Endothelial cell of umbilical vein (primary cell): ENCODE data around the gene CFI. TPM values are rescaled to one million over a fixed set of nuclear protein-coding genes. Genes with fewer than 3 reads are reported as not detected.
A peak's percentile ranks its signal among the peaks of the same experiment; 100 is the strongest.

ENCODE experiments used
- BruUV-seq: library from RNA; stranded (reverse); fragments of 400-500 nt; replicated peaks from 2 replicates; lab custom pipeline; 2021; lab: Mats Ljungman, UMichigan
- CTCF ChIA-PET: fragments of 300-600, 350-600 bp; sonication (Branson Sonifier 250); formaldehyde crosslinking; loops from one replicate; lab custom pipeline; 2021; ENCODE audit warnings: antibody characterized with exemption, inconsistent platforms; lab: Charles Lee
- POLR2A ChIA-PET: fragments of 300-600, 350-600 bp; sonication (Branson Sonifier 250); formaldehyde crosslinking; loops from one replicate; lab custom pipeline; 2021; ENCODE audit warnings: antibody characterized with exemption, inconsistent platforms; lab: Charles Lee
- DNase-seq: peaks from one replicate; pipeline ENCODE4 v3.0.0-alpha.2; 2011; ENCODE audit warnings: low read depth, low spot score
- FAIRE-seq: peaks from 2 replicates; lab custom pipeline; 2011; peaks lifted over from hg19 to GRCh38; lab: Jason Lieb, UNC
- H2AFZ ChIP-seq: 2 replicates; pipeline ENCODE4 v1.6.0; 2012; ENCODE audit warnings: low read depth, low read length, control low read depth, inconsistent platforms
- H3K27ac ChIP-seq: 2 replicates; pipeline ENCODE4 v1.5.1; 2011; ENCODE audit warnings: low read depth, mild to moderate bottlenecking, control low read depth, low read length, moderate library complexity; ENCODE audit not compliant: insufficient read depth
- H3K27me3 ChIP-seq, 2 experiments: 2 replicates each; pipeline versions ENCODE4 v1.6.0 to v1.6.1; 2011; ENCODE audit warnings: low read length in 2 of 2, mixed read lengths in 1 of 2; ENCODE audit not compliant: control insufficient read depth in 2 of 2, insufficient read depth in 2 of 2
- H3K36me3 ChIP-seq, 2 experiments: 2 replicates in 1 of 2; 3 replicates in 1 of 2; pipeline ENCODE4 v1.5.1; 2011; ENCODE audit warnings: low read length in 2 of 2, mild to moderate bottlenecking in 1 of 2, moderate library complexity in 1 of 2; ENCODE audit not compliant: control insufficient read depth in 2 of 2, insufficient read depth in 2 of 2; ENCODE audit errors: extremely low read depth in 1 of 2
- H3K4me1 ChIP-seq: 3 replicates; pipeline ENCODE4 v1.5.1; 2011; ENCODE audit warnings: mild to moderate bottlenecking, low read length; ENCODE audit not compliant: control insufficient read depth, insufficient read depth; ENCODE audit errors: extremely low read depth
- H3K4me2 ChIP-seq: 2 replicates; pipeline ENCODE4 v1.6.1; 2011; ENCODE audit warnings: low read length, control low read depth, mixed read lengths; ENCODE audit not compliant: insufficient read depth
- H3K4me3 ChIP-seq, 3 experiments: fragments of 200-600 bp in 1 of 3; sonication (generic), shearing (Covaris generic) in 1 of 3; replicated peaks in 1 of 3; 2 replicates each; pipeline ENCODE4 v1.5.1; 2011 to 2016; ENCODE audit warnings: control low read depth in 3 of 3, low read length in 3 of 3, mild to moderate bottlenecking in 2 of 3, inconsistent platforms in 1 of 3, low read depth in 1 of 3, moderate library complexity in 1 of 3; ENCODE audit not compliant: insufficient read depth in 1 of 3
- H3K79me2 ChIP-seq: 2 replicates; pipeline ENCODE4 v1.6.0; 2012; ENCODE audit warnings: low read length, inconsistent platforms; ENCODE audit not compliant: control insufficient read depth, insufficient read depth
- H3K9ac ChIP-seq: replicated peaks from 2 replicates; pipeline ENCODE3; 2011; ENCODE audit warnings: low read length, control low read depth; ENCODE audit not compliant: insufficient read depth; ENCODE audit errors: extremely low read depth
- H3K9me1 ChIP-seq: replicated peaks from 3 replicates; pipeline ENCODE4 v1.6.0; 2011; ENCODE audit warnings: mild to moderate bottlenecking, low read length; ENCODE audit not compliant: control insufficient read depth, insufficient read depth; ENCODE audit errors: extremely low read depth
- H3K9me3 ChIP-seq: replicated peaks from 2 replicates; pipeline ENCODE4 v1.5.1; 2012; ENCODE audit warnings: low read length, inconsistent platforms; ENCODE audit not compliant: control insufficient read depth, insufficient read depth
- H4K20me1 ChIP-seq: replicated peaks from 2 replicates; pipeline ENCODE3; 2011; ENCODE audit warnings: mild to moderate bottlenecking, low read length; ENCODE audit not compliant: control insufficient read depth, insufficient read depth; ENCODE audit errors: extremely low read depth
- FOS ChIP-seq: IDR thresholded peaks from 2 replicates; pipeline ENCODE4 v1.6.1; 2011; ENCODE audit warnings: mild to moderate bottlenecking, low read length, moderate library complexity, borderline replicate concordance; ENCODE audit not compliant: insufficient read depth
- JUN ChIP-seq: IDR thresholded peaks from 2 replicates; pipeline ENCODE4 v1.6.1; 2011; ENCODE audit warnings: borderline replicate concordance, low read depth; ENCODE audit not compliant: insufficient read length, insufficient read depth
- MYC ChIP-seq: IDR thresholded peaks from one replicate; pipeline ENCODE4 v1.6.1; 2011; ENCODE audit warnings: mild to moderate bottlenecking, low read depth, low read length
- POLR2A ChIP-seq: IDR thresholded peaks from 2 replicates; pipeline ENCODE4 v1.6.1; 2012; ENCODE audit warnings: low read depth, mild to moderate bottlenecking, control low read depth, low read length
- POLR2AphosphoS5 ChIP-seq: IDR thresholded peaks from 2 replicates; pipeline ENCODE4 v1.6.1; 2012; ENCODE audit warnings: low read depth, mild to moderate bottlenecking, control low read depth, low read length, moderate library complexity; ENCODE audit not compliant: insufficient read depth
- dilution Hi-C: fragments of 300-500 bp; cut with MboI; formaldehyde crosslinking; loops from one replicate; pipeline ENCODE4 v1.15.0; 2019; ENCODE audit warnings: low sequenced_read_pairs; ENCODE audit not compliant: extremely low pct_ligation_motif_present
- intact Hi-C: fragments of 100-400 bp; cut with micrococcal nuclease; formaldehyde crosslinking; loops from one replicate; pipeline ENCODE4 v1.10.0; 2022
- polyA plus RNA-seq, 4 experiments: library from polyadenylated mRNA; depleted of rRNA in 3 of 4; stranded (reverse) in 3 of 4; unstranded in 1 of 4; fragments of >200 nt; gene quantifications; 2 replicates each; pipeline versions ENCODE4 v1.2.1 to v1.2.3, GENCODE V29; 2011 to 2012; ENCODE audit warnings: missing spikeins in 1 of 4
- total RNA-seq: library from RNA; stranded (reverse); gene quantifications from 2 replicates; pipeline ENCODE4 v1.2.3, GENCODE V29; 2021
- TF ChIP-seq, protein P1 (sequence below): IDR thresholded peaks from 2 replicates; pipeline ENCODE4 v1.6.1; 2011; ENCODE audit not compliant: insufficient read depth, insufficient read length
- TF ChIP-seq, protein P2 (sequence below), 2 donors: IDR thresholded peaks; 1 replicate in 1 of 2; 2 replicates in 1 of 2; pipeline ENCODE4 v1.5.1; 2011; ENCODE audit warnings: low read length in 2 of 2, mild to moderate bottlenecking in 2 of 2, moderate library complexity in 2 of 2, control low read depth in 1 of 2, inconsistent platforms in 1 of 2, low read depth in 1 of 2; ENCODE audit not compliant: insufficient read depth in 1 of 2; ENCODE audit errors: extremely low read depth in 1 of 2

The CFI gene
- total and polyA plus RNA-seq, 2 donors (not counting 3 experiments of a cell fraction or from before 2014, with no cell fraction given): 10.0 to 21.4 TPM

DNA sequence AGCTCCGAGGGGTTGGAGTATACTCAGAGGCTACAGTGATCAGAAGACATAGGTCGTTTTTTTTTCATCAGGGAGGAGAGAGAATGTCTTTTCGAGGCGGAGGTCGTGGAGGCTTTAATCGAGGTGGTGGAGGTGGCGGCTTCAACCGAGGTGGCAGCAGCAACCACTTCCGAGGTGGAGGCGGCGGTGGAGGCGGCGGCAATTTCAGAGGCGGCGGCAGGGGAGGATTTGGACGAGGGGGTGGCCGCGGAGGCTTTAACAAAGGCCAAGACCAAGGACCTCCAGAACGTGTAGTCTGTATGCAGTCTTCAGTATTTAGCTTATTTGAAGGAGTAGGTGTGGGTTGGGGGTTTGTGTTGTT is 14.3 kb upstream of the CFI start:
- no TSS peak for BruUV-seq
- DNase-seq: no peak
- Histone ChIP-seq H3K4me2 (peak overlapping the region; percentile 87), H3K79me2 (peaks cover 28% of the 10 kb centered on the region), H3K9me3 (no peaks in the 10 kb centered on the region), H3K9ac (peak overlapping the region; percentile 68), H3K27ac (peak overlapping the region; percentile 67), H3K27me3 (no peaks in the 10 kb centered on the region), H3K36me3 (peaks cover 0 to 10% of the 10 kb centered on the region in 2 experiments), H3K9me1 (no peaks in the 10 kb centered on the region), H3K4me3 (peak overlapping the region; percentile 35 to 92 (median 70)), H2AFZ (peak overlapping the region; percentile 76), H3K4me1 (peaks cover 13% of the 10 kb centered on the region), H4K20me1 (no peaks in the 10 kb centered on the region)
- dilution Hi-C loops: no loop called here
- FAIRE-seq: no peak
- CTCF ChIA-PET: interaction anchor here (0.9 to 1.2 kb wide), 2 partner anchors 388 to 389 kb away, joined by 4 to 6 read pairs; no protein-coding TSS in a partner anchor
- no peak for TF ChIP-seq FOS
- no peak for TF ChIP-seq POLR2A
- TF ChIP-seq, protein P1, sequence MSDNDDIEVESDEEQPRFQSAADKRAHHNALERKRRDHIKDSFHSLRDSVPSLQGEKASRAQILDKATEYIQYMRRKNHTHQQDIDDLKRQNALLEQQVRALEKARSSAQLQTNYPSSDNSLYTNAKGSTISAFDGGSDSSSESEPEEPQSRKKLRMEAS: no peak
- TF ChIP-seq MYC: no peak
- TF ChIP-seq JUN: no peak
- intact Hi-C loops: loop anchor here (10.0 kb wide), 1 partner anchor 1141 kb away; no protein-coding TSS in a partner anchor
- POLR2A ChIA-PET: no interaction called here

DNA sequence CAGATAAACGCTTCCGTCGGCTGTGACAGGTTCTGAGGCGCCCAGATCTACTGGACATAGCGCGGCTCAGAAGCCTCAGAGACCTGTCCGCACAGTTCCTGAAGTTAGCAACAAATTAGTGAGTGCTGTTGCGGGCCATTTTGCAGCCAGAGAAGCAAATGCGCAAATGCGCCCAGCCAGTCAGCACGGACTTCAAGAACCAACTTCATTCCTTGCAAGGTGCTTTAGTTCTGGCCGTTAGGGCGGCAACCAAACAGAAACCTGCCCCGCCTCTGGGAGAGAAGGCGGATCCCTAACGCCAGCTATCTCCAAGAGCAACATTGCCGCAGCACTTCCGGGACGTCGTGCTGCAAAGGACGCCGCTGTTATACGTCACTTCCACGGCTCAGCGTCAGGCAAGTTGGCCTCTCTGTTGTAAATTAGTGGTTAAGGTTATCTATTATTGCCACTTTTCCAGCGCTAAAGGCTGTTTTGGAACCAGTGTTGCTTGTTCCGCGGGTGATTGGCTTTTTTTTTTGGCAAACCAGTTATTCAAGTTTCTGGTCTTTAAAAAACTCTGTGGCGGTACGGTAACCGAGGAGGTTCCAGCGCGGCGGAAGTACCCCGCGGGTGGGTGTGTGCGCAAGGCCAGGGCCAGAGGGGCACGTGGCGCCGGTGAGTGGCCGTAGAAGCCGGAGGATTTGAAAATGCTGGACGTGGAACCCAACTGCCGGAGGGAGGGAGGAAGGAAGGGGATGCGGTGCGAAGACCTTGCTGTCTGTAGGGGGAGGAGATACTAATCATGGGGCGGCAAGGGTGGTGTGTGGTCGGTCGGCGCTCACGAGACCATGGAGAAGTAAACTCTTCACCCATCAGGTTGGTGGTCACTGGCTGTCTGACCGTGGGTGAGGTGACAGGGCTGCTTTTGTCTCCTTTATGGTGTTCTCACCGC is 13.6 kb upstream of the CFI start, which contains the start of gene GAR1:
TSS of gene GAR1 (plus strand) at position 612 of the 931 bp plus-strand sequence. CDS start 403 bp downstream, outside the sequence.
- no peaks in the 10 kb centered on the region for H4K20me1 ChIP-seq
- FAIRE-seq (peak; percentile 97), DNase-seq (peak; percentile 94)
- ChIA-PET POLR2A (interaction anchor here (0.9 kb wide), 1 partner anchor 113 kb away, joined by 3 read pairs; no protein-coding TSS in a partner anchor), CTCF (interaction anchor here (0.8 to 1.6 kb wide), 6 partner anchors 10 to 388 kb away, joined by 3 to 5 read pairs (median 5); partner anchors contain the start of genes CFI and SEC24B)
- H3K9me3 ChIP-seq: no peaks in the 10 kb centered on the region
- H3K79me2 ChIP-seq: peaks cover 28% of the 10 kb centered on the region
- dilution Hi-C loops: no loop called here
- peak within 1 kb of the TSS; percentile 35 to 92 (median 70) for H3K4me3 ChIP-seq
- intact Hi-C loops: loop anchor here (1.0 to 10.0 kb wide), 6 partner anchors 11 to 1141 kb away; partner anchors contain the start of genes CASP6, PLA2G12A and SEC24B
- H3K36me3 ChIP-seq: peaks cover 0 to 8% of the 10 kb centered on the region in 2 experiments
- TF ChIP-seq, protein P1: peak; percentile 84
- TF ChIP-seq MYC (peak; percentile 92), POLR2AphosphoS5 (peak; percentile 25), POLR2A (peak; percentile 52)
- TF ChIP-seq, protein P2, sequence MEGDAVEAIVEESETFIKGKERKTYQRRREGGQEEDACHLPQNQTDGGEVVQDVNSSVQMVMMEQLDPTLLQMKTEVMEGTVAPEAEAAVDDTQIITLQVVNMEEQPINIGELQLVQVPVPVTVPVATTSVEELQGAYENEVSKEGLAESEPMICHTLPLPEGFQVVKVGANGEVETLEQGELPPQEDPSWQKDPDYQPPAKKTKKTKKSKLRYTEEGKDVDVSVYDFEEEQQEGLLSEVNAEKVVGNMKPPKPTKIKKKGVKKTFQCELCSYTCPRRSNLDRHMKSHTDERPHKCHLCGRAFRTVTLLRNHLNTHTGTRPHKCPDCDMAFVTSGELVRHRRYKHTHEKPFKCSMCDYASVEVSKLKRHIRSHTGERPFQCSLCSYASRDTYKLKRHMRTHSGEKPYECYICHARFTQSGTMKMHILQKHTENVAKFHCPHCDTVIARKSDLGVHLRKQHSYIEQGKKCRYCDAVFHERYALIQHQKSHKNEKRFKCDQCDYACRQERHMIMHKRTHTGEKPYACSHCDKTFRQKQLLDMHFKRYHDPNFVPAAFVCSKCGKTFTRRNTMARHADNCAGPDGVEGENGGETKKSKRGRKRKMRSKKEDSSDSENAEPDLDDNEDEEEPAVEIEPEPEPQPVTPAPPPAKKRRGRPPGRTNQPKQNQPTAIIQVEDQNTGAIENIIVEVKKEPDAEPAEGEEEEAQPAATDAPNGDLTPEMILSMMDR (IDR thresholded peaks at IDR 0.05; ENCODE audit: extremely low read depth in 1 of 2, insufficient read depth in 1 of 2, low read depth in 1 of 2, low read length in 2 of 2): no peak
- peak within 1 kb of the TSS; percentile 89 for H2AFZ ChIP-seq
- H3K9ac ChIP-seq: peak within 1 kb of the TSS; percentile 68
- H3K9me1 ChIP-seq: no peaks in the 10 kb centered on the region
- peak within 1 kb of the TSS; percentile 87 for H3K4me2 ChIP-seq
- no peaks in the 10 kb centered on the region for H3K27me3 ChIP-seq
- peak within 1 kb of the TSS; percentile 67 for H3K27ac ChIP-seq
- peaks cover 13% of the 10 kb centered on the region for H3K4me1 ChIP-seq
- TSS peak; percentile 43 for BruUV-seq
